ENCODE results near the gene RBCK1. TPM values are rescaled to one million over a fixed set of nuclear protein-coding genes. Genes with fewer than 3 reads are reported as not detected.

RBCK1 gene
- total and polyA plus RNA-seq, 2 of the 4 experiments (the other 2 are of a cell fraction), result 29.9 to 84.2 TPM

- no peak overlapping the region for H4K8ac ChIP-seq (ENCODE audit: low read depth in 2 of 2, low read length in 2 of 2)
- intact Hi-C loops (cut with micrococcal nuclease) (no loop called here), in situ Hi-C loops (cut with MboI; ENCODE audit: low sequenced_read_pairs) (no loop called here), dilution Hi-C loops (cut with HindIII; ENCODE audit: low sequenced_read_pairs, unreplicated experiment) (no loop called here)
- 0 out of 2 replicates have a peak, but pooled peaks have one; percentile 32 for ATAC-seq (ENCODE audit: low read depth)
- no peak overlapping the region for H3K27ac ChIP-seq (ENCODE audit: insufficient read depth, low read length)
- no peak overlapping the region for H4K91ac ChIP-seq (ENCODE audit: insufficient read depth, low read depth, low read length)
- no peak overlapping the region for H3K9ac ChIP-seq (ENCODE audit: low read depth, low read length)
- no peak overlapping the region for H3K56ac ChIP-seq (ENCODE audit: extremely low read depth, insufficient read depth, low read length)
- no peak overlapping the region for H2AK5ac ChIP-seq (ENCODE audit: low read depth, low read length)
- no TSS peak for BruUV-seq (replicated peaks)
- no peak overlapping the region for H2AK9ac ChIP-seq (replicated peaks; ENCODE audit: low read depth, low read length, poor library complexity)
- peaks cover 0 to 30% of the 10 kb centered on the region in 2 experiments for H3K79me1 ChIP-seq (ENCODE audit: low read depth in 1 of 2, low read length in 2 of 2)
- no peaks in the 10 kb centered on the region for H3K4me1 ChIP-seq (ENCODE audit: control insufficient read depth, insufficient read depth, low read length)
- no peak overlapping the region for H3K4ac ChIP-seq (ENCODE audit: low read depth, low read length)
- H3K18ac ChIP-seq (ENCODE audit: low read depth, low read length), result no peak overlapping the region
- H4K5ac ChIP-seq (ENCODE audit: low read depth, low read length), result no peak overlapping the region
- H2BK20ac ChIP-seq (ENCODE audit: low read depth, low read length), result no peak overlapping the region
- no peaks in the 10 kb centered on the region for H3K27me3 ChIP-seq (ENCODE audit: control insufficient read depth, insufficient read depth, low read length)
- POLR2A ChIA-PET (ENCODE audit: unreplicated experiment), result no interaction called here
- no peak for DNase-seq
- CTCF ChIA-PET, result no interaction called here
- WGBS, 2 experiments (ENCODE audit: extremely low coverage in 2 of 2, insufficient read length in 1 of 2), result 98% methylated on average over 17 of the region's 49 CpGs; no CpG with 5 or more reads in 1 of the 2 experiments
- no peak overlapping the region for H2BK5ac ChIP-seq (ENCODE audit: low read depth, low read length, poor library complexity, severe bottlenecking)
- H3K4me3 ChIP-seq (ENCODE audit: insufficient read depth, low read depth, low read length), result no peak overlapping the region
- peaks cover 51% of the 10 kb centered on the region for H3K36me3 ChIP-seq (ENCODE audit: control insufficient read depth, insufficient read depth, low read length)
- H2BK15ac ChIP-seq (ENCODE audit: low read depth, low read length), result no peak overlapping the region
- H2AFZ ChIP-seq (replicated peaks; ENCODE audit: low read length, poor library complexity), result no peak overlapping the region
- H3K9me1 ChIP-seq (ENCODE audit: insufficient read depth, low read length), result no peaks in the 10 kb centered on the region; the same call in 1 of the 2 replicates
- H3K9me3 ChIP-seq (ENCODE audit: control insufficient read depth, insufficient read depth, low read length), result no peaks in the 10 kb centered on the region
- H4K20me1 ChIP-seq (ENCODE audit: insufficient read depth, low read length), result peaks cover 3% of the 10 kb centered on the region; the same call in 1 of the 2 replicates
- no peak overlapping the region for H3K23ac ChIP-seq (ENCODE audit: low read depth, low read length)
- H2BK120ac ChIP-seq (ENCODE audit: low read depth, low read length), result no peak overlapping the region
- no peak overlapping the region for H3K14ac ChIP-seq (replicated peaks; ENCODE audit: low read depth, low read length)
- H3K4me2 ChIP-seq (ENCODE audit: low read depth, low read length), result no peak overlapping the region
- TF ChIP-seq BHLHE40 (IDR thresholded peaks at IDR 0.05; ENCODE audit: low read depth, low read length) (no peak), CTCF (conservative IDR thresholded peaks at IDR 0.05; ENCODE audit: low read depth, low read length) (no peak), MAZ (IDR thresholded peaks at IDR 0.05; ENCODE audit: borderline replicate concordance, low read depth, low read length) (no peak), CEBPB (IDR thresholded peaks at IDR 0.05; ENCODE audit: low read depth, low read length) (no peak), NFE2L2 (IDR thresholded peaks at IDR 0.05; ENCODE audit: low read depth, low read length) (no peak), SMC3 (IDR thresholded peaks at IDR 0.05; ENCODE audit: low read depth, low read length) (no peak), RCOR1 (IDR thresholded peaks at IDR 0.05; ENCODE audit: insufficient replicate concordance, low read length) (no peak), USF2 (IDR thresholded peaks at IDR 0.05; ENCODE audit: low read depth, low read length) (no peak), POLR2A (IDR thresholded peaks at IDR 0.05; ENCODE audit: low read depth, low read length) (no peak), CHD1 (IDR thresholded peaks at IDR 0.05; ENCODE audit: low read depth, low read length) (no peak), MAFK (IDR thresholded peaks at IDR 0.05; ENCODE audit: low read depth, low read length) (no peak), RAD21 (IDR thresholded peaks at IDR 0.05; ENCODE audit: low read length) (no peak), MXI1 (IDR thresholded peaks at IDR 0.05; ENCODE audit: borderline replicate concordance, low read depth, low read length) (no peak), RFX5 (IDR thresholded peaks at IDR 0.05; ENCODE audit: low read depth, low read length) (no peak)
- TF ChIP-seq, protein P1, sequence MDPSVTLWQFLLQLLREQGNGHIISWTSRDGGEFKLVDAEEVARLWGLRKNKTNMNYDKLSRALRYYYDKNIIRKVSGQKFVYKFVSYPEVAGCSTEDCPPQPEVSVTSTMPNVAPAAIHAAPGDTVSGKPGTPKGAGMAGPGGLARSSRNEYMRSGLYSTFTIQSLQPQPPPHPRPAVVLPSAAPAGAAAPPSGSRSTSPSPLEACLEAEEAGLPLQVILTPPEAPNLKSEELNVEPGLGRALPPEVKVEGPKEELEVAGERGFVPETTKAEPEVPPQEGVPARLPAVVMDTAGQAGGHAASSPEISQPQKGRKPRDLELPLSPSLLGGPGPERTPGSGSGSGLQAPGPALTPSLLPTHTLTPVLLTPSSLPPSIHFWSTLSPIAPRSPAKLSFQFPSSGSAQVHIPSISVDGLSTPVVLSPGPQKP (IDR thresholded peaks at IDR 0.05; ENCODE audit: borderline replicate concordance, low read depth, low read length), result no peak
Observed at GRCh38 chr20:420721-421574, 12.8 kb downstream of the RBCK1 start.

Measured in IMR-90 (cell line).